Testis (tissue), 3 donors: Measurements from ENCODE around the gene PTPN6. TPM values are rescaled to one million over a fixed set of nuclear protein-coding genes. Genes with fewer than 3 reads are reported as not detected.

Experiments
- DNase-seq: peaks from one replicate; pipeline ENCODE4 v3.0.0-alpha.2; 2019
- H3K27ac ChIP-seq, 2 donors: fragments of 200-600 bp; sonication (generic); one replicate each; pipeline ENCODE4 v1.5.1; 2019
- H3K27me3 ChIP-seq: fragments of 200-600 bp; sonication (generic); one replicate; pipeline ENCODE4 v1.5.1; 2019
- H3K36me3 ChIP-seq: fragments of 200-600 bp; sonication (generic); one replicate; pipeline ENCODE4 v1.5.1; 2017; ENCODE audit warnings: low read depth; ENCODE audit errors: missing control alignments
- H3K4me1 ChIP-seq: fragments of 200-600 bp; sonication (generic); one replicate; pipeline ENCODE4 v1.5.1; 2019
- H3K4me3 ChIP-seq, 2 donors: fragments of 200-600 bp; sonication (generic); one replicate each; pipeline ENCODE4 v1.5.1; 2017 to 2019
- H3K9me3 ChIP-seq: fragments of 200-600 bp; sonication (generic); one replicate; pipeline ENCODE4 v1.5.1; 2017
- POLR2A ChIP-seq: fragments of 450-650 bp; IDR thresholded peaks from one replicate; pipeline ENCODE4 v1.6.1; 2017; ENCODE audit warnings: antibody characterized with exemption, mild to moderate bottlenecking, moderate library complexity
- WGBS, 2 donors: methylation state at CpG; one replicate each; pipeline ENCODE4 v1.1.5; 2018; 5-methylcytosine and 5-hydroxymethylcytosine counted together
- intact Hi-C: fragments of 100-400 bp; cut with DNase I; formaldehyde crosslinking; loops from one replicate; pipeline ENCODE4 v1.15.1; 2023; ENCODE audit warnings: low total_unique reads
- polyA plus RNA-seq: library from polyadenylated mRNA; stranded (reverse); fragments of 350-450 nt; fragmentation: Illumina TruSeq; extraction: RNeasy Lipid Tissue Mini Kit (QIAGEN cat#74804); gene quantifications from one replicate; pipeline ENCODE4 v1.2.3, GENCODE V29; 2014; ENCODE audit warnings: low read depth, low replicate concordance; ENCODE audit not compliant: insufficient read depth
- total RNA-seq, 2 donors: library from RNA; depleted of rRNA; stranded (reverse); fragments of >200 nt; gene quantifications; one replicate each; pipeline ENCODE4 v1.2.3, GENCODE V29; 2016
- TF ChIP-seq, protein P1 (sequence below), 3 experiments: fragments of 450-650 bp in 2 of 3; fragments of 200-600 bp in 1 of 3; sonication (generic) in 1 of 3; IDR thresholded peaks; one replicate each; pipeline ENCODE4 v1.5.1; 2016 to 2019; ENCODE audit warnings: antibody characterized with exemption in 3 of 3, mild to moderate bottlenecking in 2 of 3, moderate library complexity in 1 of 3

The PTPN6 gene
- total and polyA plus RNA-seq, 3 donors from 2014 or later: 3.7 to 19.1 (median 9.1) TPM

DNA sequence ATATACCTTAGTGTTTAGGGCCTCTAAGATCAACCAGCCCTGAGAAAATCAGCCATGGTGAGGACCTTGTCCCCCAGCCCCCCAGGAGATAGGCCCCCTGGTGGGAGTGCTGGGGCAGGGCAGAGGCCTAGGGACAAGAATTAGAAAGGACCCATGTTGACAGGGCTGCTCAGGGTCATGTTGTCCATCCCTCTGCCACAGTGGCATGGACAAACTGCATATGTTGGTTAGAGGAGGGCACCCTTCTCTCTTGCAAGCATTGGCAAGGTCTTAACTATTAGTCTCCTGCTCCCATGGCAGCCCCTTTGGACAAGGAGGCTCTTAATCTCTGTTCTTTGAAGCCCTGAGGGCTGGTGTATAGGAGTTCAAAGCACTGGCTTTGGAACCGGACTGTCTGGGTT is 755 bp upstream of the PTPN6 start:
- Histone ChIP-seq H3K27me3 (no peaks in the 10 kb centered on the region), H3K9me3 (no peaks in the 10 kb centered on the region), H3K27ac (no peak overlapping the region), H3K36me3 (no peaks in the 10 kb centered on the region), H3K4me3 (no peak overlapping the region), H3K4me1 (peaks cover 31% of the 10 kb centered on the region)
- whole genome bisulfite sequencing, 2 donors: 83 to 100% methylated on average over 1 of the region's 1 CpG
- DNase-seq: no peak
- intact Hi-C loops: no loop called here
- TF ChIP-seq POLR2A: no peak

DNA sequence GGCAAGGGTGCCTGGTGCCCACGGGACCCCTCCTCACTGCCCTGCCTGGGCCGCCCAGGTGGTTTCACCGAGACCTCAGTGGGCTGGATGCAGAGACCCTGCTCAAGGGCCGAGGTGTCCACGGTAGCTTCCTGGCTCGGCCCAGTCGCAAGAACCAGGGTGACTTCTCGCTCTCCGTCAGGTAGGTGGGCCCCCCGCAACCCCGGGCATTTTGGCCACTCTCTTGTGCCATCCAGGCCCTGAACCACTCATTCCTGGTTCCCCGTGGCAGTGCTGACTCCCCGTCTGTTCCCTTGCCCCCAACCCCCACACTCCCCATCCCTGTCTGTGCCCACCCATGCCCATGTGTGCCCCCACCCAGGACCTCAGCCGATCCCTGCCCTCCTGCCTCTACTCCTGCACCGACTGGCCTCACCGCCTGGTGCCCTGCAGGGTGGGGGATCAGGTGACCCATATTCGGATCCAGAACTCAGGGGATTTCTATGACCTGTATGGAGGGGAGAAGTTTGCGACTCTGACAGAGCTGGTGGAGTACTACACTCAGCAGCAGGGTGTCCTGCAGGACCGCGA is 480 bp downstream of the PTPN6 start:
- Histone ChIP-seq H3K27me3 (no peaks in the 10 kb centered on the region), H3K4me3 (peak overlapping the region in 1 of 2 donors; percentile 13), H3K4me1 (peaks cover 21% of the 10 kb centered on the region), H3K9me3 (no peaks in the 10 kb centered on the region), H3K27ac (no peak overlapping the region), H3K36me3 (no peaks in the 10 kb centered on the region)
- WGBS, 2 donors: 88 to 90% methylated on average over 11 to 20 of the region's 20 CpGs
- intact Hi-C loops: no loop called here
- no peak for TF ChIP-seq POLR2A
- TF ChIP-seq, protein P1, sequence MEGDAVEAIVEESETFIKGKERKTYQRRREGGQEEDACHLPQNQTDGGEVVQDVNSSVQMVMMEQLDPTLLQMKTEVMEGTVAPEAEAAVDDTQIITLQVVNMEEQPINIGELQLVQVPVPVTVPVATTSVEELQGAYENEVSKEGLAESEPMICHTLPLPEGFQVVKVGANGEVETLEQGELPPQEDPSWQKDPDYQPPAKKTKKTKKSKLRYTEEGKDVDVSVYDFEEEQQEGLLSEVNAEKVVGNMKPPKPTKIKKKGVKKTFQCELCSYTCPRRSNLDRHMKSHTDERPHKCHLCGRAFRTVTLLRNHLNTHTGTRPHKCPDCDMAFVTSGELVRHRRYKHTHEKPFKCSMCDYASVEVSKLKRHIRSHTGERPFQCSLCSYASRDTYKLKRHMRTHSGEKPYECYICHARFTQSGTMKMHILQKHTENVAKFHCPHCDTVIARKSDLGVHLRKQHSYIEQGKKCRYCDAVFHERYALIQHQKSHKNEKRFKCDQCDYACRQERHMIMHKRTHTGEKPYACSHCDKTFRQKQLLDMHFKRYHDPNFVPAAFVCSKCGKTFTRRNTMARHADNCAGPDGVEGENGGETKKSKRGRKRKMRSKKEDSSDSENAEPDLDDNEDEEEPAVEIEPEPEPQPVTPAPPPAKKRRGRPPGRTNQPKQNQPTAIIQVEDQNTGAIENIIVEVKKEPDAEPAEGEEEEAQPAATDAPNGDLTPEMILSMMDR (IDR thresholded peaks at IDR 0.05): no peak
- no peak for DNase-seq

DNA sequence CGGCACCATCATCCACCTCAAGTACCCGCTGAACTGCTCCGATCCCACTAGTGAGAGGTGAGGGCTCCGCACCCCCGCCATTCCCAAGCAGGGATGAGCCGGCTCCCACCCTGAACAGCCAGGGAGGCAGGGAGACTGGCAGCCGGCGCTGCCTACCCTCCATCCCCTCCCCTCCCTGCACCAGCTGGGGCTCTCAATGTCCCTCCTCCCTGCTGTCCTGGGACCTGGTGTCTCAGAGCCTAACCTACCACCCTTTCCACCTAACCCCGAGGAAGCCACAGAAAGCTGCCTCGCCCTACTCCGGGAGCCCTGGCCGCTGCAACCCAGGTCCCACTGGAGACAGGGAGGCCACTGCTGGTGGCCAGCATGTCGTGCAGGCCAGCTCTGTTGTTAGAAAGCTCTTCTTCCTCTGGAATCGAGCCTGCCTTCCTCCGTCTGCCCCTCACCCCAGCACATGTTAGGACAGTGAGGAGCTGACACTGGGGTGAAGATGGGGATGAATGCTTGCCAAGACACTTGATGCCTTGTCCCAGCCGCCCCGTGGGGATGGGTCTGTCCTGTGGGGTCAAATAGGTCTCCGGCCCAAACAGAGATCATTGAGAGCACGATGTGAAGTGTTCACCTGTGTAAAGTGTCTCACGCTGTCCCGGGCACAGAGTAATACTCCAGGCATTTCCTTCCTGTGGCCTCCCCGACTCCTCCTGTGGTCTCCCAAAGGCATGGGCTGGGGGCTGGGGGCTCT is 1.1 kb downstream of the PTPN6 start:
- Histone ChIP-seq H3K9me3 (no peaks in the 10 kb centered on the region), H3K4me3 (peak overlapping the region in 1 of 2 donors; percentile 13), H3K27me3 (no peaks in the 10 kb centered on the region), H3K27ac (no peak overlapping the region), H3K4me1 (peaks cover 20% of the 10 kb centered on the region), H3K36me3 (no peaks in the 10 kb centered on the region)
- DNase-seq: no peak
- WGBS, 2 donors: 78 to 81% methylated on average over 16 to 22 of the region's 22 CpGs
- intact Hi-C loops: no loop called here
- TF ChIP-seq POLR2A: no peak
- TF ChIP-seq, protein P1 (IDR thresholded peaks at IDR 0.05): no peak

DNA sequence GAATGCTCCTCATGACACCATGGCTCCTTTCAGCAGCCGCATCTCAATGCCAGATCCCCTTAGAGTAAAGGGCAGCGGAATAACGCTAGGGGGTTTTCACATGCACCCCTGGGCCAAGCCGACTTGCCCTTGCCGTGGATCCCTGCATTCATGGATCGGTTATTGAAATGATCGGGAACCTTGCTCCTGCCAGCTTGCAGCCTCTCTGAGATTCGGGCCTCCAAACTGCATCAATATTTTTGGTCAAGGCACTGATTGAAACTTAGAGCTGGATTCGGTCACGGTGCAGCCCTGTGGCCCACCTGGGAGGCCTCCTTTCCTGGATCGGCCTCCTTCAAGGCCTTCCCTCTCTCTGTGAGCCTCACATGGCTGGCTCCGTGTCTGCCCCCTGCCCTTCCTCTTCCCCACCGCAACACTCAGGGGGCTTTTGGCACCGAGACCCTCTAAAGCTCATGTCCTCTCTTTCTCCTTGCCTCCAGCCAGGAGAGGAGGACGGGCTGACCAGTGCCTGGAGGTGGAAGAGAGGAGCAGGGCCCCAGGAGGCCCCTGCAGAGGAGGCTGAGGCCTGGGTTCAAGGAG is 1.8 kb downstream of the PTPN6 start:
- 80 to 88% methylated on average over 15 of the region's 15 CpGs for WGBS, 2 donors
- no peaks in the 10 kb centered on the region for H3K36me3 ChIP-seq
- H3K4me1 ChIP-seq: peaks cover 20% of the 10 kb centered on the region
- DNase-seq: no peak
- intact Hi-C loops: no loop called here
- no peaks in the 10 kb centered on the region for H3K9me3 ChIP-seq
- H3K27me3 ChIP-seq: no peaks in the 10 kb centered on the region
- no peak for TF ChIP-seq POLR2A
- TF ChIP-seq, protein P1 (IDR thresholded peaks at IDR 0.05): no peak
- peak overlapping the region; percentile 44 to 72 for H3K27ac ChIP-seq
- H3K4me3 ChIP-seq: no peak overlapping the region

DNA sequence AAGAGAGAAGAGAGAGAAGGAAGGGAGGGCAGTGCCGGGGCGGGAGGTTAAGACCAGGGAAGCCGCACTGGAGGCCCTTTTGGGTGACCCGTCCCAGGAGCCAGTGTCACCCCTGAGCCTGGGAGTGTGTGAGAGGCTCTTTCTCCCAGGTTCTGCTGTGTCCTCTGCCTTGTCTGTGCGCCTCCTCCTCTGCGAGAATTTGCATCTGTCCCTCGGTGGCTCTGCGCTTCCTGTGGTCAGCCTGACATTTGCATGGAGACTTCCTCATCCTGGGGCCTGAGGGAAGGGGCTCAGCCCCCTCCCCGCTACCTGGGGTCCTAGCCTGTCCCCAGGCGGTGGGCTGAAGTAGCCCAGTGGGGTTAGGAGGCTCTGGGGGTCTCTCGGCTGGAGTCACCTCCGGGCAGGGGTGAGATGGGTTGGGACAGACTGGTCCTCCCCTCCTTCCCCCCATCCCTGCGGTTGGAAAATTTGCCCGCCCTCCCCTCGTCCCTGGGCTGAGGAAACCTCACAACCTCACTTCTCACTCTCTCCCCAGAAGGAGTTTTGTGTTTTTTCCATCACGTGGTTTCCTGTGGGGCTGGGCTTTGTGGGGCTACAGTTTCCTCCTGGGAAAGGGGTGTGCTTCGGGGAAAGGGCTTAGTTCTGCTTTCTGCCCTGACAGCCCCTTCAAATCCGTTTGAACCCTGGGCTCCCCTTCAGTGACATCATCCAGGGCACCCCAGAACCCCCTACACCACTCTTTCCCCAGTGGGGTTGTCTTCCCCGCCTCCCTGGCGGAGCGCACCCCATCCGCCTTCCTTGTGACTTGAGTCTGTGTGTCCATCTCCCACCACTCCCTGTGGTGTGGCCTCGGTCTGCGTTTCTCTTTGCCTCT is 2.5 kb downstream of the PTPN6 start:
- no peaks in the 10 kb centered on the region for H3K36me3 ChIP-seq
- no peaks in the 10 kb centered on the region for H3K27me3 ChIP-seq
- peaks cover 20% of the 10 kb centered on the region for H3K4me1 ChIP-seq
- TF ChIP-seq POLR2A: no peak
- H3K9me3 ChIP-seq: no peaks in the 10 kb centered on the region
- no peak overlapping the region for H3K4me3 ChIP-seq
- peak overlapping the region; percentile 44 to 72 for H3K27ac ChIP-seq
- intact Hi-C loops: no loop called here
- WGBS, 2 donors: 66 to 76% methylated on average over 24 of the region's 24 CpGs
- DNase-seq: no peak
